Keratinocyte (primary cell): ENCODE measurements around the gene CRELD1.

Experiments used
- EZH2 ChIP-seq: IDR thresholded peaks from one replicate; pipeline ENCODE4 v1.6.1; 2012; ENCODE audit warnings: inconsistent platforms, mild to moderate bottlenecking, low read length, moderate library complexity
- TF ChIP-seq, protein P1 (sequence below), 3 experiments: IDR thresholded peaks in 1 of 3; conservative IDR thresholded peaks in 1 of 3; optimal IDR thresholded peaks in 1 of 3; 2 replicates in 2 of 3; 3 replicates in 1 of 3; pipeline versions ENCODE3 to v1.5.1; 2011; ENCODE audit warnings: low read length in 3 of 3, mild to moderate bottlenecking in 3 of 3, moderate library complexity in 2 of 3, control low read depth in 1 of 3, inconsistent platforms in 1 of 3; ENCODE audit not compliant: insufficient read depth in 2 of 3; ENCODE audit errors: extremely low read depth in 1 of 3

DNA sequence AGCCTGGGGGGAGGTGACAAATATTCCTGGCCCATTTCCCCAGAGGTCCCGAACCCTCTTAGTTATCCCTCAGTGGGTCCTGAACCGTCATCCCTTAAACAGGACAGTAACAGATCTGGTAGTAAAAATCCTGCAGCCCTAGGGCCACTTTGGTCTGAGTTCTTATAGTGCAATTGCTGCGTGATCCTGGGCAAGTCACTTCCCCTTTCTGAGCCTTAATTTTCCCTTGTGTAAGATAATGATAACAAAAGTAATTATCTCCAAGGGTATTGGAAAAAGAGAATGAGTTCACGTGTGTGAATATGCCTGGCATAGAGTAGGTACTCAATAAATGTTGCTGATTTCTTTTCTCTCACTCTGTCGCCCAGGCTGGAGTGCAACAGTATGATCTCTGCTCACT, 46.2 kb upstream of the CRELD1 start:
- TF ChIP-seq, protein P1, sequence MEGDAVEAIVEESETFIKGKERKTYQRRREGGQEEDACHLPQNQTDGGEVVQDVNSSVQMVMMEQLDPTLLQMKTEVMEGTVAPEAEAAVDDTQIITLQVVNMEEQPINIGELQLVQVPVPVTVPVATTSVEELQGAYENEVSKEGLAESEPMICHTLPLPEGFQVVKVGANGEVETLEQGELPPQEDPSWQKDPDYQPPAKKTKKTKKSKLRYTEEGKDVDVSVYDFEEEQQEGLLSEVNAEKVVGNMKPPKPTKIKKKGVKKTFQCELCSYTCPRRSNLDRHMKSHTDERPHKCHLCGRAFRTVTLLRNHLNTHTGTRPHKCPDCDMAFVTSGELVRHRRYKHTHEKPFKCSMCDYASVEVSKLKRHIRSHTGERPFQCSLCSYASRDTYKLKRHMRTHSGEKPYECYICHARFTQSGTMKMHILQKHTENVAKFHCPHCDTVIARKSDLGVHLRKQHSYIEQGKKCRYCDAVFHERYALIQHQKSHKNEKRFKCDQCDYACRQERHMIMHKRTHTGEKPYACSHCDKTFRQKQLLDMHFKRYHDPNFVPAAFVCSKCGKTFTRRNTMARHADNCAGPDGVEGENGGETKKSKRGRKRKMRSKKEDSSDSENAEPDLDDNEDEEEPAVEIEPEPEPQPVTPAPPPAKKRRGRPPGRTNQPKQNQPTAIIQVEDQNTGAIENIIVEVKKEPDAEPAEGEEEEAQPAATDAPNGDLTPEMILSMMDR (optimal IDR thresholded peaks at IDR 0.05 in 1 of 3, IDR thresholded peaks at IDR 0.05 in 1 of 3, conservative IDR thresholded peaks at IDR 0.05 in 1 of 3; ENCODE audit: extremely low read depth in 1 of 3, insufficient read depth in 2 of 3, low read length in 3 of 3) = no peak
- no peak for TF ChIP-seq EZH2
